NOMO-1 treated with dmso at 0.1 percent for 144 hours (cell line): ENCODE measurements around the gene SPRING1.
"Not testable (repeated sequence)": the region's sequence is repeated elsewhere in the genome, so short reads cannot be mapped to it uniquely, and the experiment has no call there.

Source experiments
- DNase-seq: peaks from one replicate; lab custom pipeline; 2025; ENCODE audit not compliant: unreplicated experiment; lab: John Stamatoyannopoulos, UW

The SPRING1 gene

DNA sequence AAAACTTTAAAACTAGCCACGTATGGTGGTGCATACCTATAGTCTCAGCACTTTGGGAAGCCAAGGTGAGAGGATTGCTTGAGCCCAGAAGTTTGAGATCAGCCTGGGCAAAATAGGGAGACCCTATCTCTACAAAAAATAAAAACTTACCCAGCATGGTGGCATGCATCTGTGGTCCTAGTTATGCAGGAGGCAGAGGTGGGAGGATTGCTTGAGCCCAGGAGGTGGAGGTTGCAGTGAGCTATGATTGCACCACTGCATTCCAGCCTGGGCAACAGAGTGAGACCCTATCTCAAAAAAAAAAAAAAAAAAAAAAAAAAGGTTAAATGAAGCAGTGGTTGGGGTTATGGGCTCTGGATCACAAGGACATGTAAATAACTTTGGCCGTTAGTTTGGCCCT lies 4.9 kb upstream of the SPRING1 start:
- DNase-seq = not testable (repeated sequence)

DNA sequence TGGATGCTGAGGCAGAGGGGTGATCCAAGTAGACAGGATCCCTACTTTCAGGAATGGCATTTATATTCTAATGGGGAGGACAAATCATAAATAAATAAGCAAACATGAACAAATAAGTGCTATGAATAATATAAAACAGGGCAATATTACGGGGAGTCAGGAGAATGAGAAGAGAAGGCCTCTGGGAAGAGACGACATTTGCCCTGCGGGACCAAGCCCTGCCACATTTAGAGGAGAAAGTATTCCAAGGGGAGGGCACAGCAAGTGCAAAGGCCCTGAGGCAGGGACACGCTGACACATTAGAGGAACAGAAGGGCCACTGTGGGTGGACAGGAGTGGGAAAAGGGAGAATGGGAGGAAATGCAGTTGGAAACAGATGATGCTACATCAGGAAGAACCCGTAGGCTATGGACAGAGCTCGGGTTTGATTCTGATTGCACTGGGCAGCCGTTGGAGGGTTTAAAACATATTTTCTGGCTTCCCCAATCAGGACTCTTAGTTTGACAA lies 1.6 kb upstream of the SPRING1 start:
- DNase-seq = no peak

DNA sequence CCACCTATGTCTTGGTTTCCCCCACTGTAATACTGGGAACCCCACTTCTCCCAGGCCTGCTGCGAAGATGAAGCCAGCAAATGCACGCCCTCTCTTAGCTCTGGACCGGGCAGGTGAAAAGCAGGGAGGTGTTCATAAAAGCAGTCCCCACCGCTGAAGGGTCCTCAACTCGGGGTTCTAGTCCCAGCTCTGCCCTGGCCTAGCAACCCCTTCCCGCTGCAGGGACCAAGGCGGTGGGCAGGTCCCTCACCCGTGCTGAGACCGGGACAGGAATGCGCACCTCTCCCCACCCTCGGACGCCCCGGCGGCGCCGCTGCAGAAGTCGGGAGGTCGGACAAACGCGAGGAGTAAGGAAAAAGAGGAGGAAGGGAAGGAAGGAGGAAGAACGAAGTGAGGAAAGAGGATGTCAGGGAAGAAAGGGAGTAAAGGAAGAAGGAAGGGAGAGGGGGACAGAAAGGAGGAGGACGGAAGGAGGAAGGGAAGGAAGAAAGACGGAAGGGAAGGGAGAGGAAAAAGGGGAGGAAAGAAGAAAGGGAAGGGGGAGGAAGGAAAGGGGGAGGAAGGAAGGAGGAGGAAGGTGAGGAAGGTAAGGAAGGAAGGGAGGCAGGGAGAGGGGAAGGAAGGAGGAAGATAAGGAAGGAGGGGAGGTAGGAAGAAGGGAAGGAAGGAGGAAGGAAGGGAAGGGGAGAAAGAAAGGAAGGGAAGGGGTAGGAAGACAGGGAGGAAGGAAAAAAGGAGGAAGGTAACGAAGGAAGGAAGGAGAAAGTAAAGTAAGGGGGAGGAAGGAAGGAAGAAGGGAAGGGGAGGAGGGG lies 701 bp downstream of the SPRING1 start:
- no peak for DNase-seq

DNA sequence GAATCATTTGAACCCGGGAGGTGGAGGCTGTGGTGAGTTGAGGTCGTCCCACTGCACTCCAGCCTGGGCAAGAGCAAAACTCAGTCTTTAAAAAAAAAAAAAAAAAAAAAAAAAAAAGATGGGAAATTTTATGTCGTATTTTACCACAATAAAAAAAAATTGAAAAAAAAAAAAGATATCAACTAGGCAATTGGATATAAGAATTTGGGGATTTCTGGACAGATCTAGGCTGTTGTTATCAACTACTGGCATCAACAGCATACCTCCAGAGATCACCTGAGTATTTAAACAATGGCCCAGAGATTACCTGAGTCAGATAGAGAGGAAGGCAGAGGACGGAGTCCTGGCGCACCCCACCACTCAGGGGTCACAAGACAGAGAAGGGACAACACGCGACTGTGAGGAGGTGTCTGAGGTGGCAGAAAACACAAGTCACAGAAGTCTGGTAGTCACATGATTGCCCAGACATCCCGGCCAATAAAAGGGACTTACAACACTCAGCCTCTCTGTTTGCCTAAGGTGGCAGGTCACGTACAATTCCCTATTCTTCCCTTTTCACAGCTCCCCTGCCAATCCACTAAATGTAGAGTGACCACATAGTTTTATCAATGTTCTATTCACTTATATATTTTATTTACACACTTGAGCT lies 1.8 kb downstream of the SPRING1 start:
- no peak for DNase-seq

DNA sequence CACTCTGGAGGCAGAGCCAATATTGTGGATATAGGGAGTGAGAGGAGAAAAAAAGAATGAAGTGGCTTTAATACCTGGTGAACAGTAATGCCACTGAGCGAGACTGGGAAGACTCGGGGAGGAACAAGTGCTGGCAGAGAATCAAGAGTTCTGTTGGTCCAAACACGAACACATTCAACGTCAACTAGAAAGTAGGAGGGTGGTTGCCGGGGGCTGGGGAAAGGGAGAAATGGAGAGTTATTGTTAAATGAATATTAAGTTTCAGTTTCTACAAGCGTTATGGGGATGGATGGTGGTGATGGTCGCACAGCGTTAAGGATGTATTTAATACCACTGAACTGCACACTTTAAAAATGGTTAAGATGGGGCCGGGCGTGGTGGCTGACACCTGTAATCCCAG lies 2.8 kb downstream of the SPRING1 start:
- DNase-seq = no peak

DNA sequence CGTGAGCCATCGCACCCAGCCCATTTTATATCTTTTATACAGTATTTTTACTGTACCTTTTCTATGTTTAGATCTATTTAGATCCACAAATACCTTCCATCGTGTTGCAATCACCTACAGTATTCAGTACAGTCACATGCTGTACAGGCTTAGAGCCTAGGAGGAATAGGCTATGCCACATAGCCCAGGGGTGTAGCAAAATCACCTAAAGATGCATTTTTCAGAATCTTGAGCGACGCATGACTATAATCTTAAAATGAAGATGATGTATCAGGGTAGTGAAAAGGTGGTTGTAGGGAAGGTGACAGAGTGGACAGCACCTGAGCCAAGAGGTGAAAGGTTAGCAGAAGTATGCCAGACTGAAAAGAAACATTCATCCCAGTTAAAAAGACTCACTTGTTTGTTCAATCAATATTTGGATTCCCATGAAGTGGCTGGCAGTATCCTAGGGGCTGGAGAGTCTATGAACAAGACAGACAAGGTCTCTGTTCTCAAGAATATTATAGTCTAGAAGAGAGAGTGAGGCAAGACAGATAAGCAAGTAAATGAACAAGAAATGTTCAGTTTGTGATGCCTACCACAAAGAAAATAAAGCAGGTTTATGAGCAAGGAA lies 3.6 kb downstream of the SPRING1 start:
- DNase-seq = no peak

DNA sequence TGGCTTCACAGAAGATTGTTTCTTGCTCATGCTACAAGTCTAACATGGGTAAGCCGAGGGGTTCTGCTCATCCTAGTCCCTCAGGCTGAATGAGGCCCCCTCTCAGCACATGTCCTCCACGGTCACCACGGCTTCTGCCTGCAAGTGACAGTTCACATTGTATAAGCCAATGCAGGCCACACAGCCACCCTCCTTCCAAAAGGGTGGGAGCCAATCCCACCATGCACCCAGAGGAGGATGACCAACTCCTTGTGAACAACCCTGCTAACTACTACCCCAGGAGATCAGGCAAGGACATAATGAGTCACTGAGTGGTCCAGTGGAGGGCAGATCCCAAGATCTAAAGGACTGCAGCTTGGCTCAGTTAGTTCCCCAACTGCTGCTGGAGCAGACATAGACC lies 6.1 kb downstream of the SPRING1 start:
- no peak for DNase-seq

DNA sequence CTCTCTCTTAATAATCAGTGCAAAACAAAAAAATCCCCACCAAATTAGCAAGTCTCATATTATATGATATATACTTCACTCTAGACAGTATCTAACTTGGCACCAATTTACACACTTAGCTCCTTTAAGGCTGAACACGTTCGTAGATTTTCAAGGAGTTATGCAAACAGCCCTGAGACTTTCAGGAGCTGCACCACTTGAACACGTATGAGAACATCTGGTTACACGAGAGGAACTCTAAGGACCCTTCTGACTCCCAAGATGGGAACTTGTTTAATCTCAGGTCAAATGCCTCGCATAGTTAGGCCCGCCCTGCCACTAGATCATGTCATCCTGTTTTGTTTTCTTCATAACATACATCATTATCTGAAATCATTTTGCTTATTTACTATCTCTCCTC lies 10.0 kb downstream of the SPRING1 start:
- no peak for DNase-seq

DNA sequence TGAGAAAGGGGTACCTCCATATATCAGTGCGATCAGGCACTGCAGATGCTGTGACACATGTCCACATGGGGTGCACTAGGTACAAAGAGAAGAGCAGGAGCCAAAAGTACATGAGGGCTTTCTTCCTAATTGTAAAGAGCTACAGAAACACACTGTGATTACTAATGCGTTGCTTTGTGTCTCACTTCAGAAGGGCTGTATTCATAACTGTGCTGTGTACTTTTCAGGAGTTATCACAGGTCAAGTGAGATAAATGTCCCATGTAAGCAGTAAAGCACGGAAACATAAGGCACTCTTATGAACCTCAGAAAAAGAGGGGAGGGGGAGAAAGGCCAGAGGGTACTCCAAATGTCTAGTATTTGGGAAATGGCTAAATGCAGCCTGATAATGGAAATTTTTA lies 10.6 kb downstream of the SPRING1 start:
- DNase-seq = no peak

DNA sequence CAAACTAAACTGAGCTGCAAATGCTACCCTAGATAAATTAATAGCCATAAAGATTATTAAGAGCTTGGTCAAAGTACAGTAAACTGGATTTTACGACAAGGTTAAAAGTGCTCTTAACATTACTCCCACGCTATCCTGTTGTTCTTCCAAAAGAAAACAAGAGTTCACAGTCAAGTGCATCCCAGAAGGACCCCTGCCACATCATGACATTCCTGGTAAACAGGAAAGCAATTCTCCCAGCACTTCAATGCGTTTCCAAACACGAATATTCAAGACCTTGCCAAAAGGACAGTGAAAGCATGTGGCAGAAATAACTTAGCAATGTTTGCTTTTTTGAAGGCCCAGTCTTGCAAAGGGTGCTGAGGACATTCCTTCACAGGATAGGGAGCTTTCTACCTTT lies 11.2 kb downstream of the SPRING1 start:
- no peak for DNase-seq

DNA sequence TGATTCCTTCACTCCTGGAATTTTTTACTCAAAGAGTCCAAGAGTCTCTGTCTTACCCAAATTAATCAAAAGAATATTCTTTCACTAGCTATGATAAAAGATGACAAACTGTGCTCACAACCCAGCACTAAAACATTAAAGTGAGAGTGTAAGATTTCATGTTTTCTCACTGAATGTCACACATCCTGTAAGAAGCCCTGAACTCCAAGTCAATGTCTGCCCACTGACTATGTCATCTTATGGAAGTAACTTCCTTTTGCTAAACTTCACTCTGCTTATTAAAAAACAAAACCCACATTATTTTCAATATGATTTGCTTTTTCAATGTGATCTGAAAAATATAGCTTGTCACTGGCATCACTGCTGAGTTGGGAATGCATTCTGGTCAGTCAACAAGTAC lies 15.6 kb downstream of the SPRING1 start:
- DNase-seq = no peak

DNA sequence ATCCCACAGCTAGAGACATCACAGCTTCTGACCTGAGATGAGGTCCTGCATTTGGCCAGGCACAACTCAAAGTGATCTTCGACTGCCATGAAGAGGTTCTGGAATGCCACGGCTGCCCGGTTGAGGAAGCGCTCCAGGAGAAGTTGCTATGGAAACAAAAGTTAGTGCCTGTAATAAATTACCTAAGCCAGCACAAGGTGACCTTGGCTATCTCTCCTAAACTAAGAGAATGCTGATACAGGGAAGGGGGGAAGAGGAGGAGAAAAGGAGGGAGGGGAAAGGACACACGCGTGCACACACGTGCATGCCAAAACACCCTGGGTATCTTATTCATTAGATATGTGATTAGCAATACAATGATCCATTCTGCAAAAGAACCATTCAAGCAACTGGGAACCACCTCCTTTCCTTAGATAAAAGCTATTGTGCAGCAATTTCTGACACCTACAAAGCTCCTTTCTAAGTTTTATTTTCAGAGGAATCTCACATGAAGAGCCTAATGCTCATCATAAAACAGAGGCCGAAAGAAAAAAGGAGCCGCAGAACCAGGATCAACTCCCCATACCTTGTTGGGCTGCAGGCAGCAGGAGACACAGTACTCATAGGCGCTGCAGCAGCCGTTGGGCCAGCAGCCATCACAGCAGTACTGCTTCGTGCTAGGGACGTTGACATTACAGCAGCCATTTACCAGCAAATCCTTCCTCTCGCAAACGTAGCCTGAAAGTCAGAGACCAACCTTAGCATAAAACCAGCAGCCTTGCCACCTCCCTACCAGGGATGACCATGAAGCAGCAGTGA lies 17.9 kb downstream of the SPRING1 start:
- no peak for DNase-seq

DNA sequence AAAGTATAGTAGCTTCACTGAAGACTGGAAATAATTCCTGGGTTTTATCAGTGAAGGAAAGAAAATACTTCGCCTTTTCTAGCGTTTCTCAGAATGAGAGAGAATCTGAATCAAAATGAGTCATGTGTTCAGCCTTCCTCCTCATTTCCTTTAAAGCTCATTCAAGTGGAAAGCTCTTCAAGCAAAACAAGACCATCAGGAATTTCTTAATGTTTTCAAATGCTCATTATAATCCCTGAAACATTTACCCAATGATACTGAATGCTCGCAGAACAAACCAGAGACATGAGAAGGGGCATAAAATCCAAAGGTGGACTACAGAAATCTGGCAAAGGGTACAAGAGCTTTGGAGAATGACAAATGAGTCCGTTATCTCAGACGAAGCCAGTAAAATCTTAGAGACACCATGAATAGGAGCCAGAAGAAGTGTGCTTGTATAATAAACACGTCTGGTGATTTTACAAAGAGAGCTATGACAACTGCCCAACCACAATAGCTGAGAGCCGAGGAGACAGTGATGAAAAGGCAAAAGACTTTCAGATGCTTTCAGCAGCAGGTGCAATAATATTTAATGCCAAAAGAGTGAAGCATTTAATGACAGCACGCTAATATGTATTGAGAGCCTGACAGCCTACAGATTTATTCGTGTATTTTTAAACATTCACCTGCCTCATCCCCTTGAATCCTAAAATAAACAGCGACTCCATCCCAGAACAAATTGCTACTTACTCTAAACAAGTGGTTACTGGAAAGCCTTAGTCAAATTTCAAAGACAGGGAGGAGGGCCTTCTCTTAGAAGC lies 19.0 kb downstream of the SPRING1 start:
- DNase-seq = no peak

DNA sequence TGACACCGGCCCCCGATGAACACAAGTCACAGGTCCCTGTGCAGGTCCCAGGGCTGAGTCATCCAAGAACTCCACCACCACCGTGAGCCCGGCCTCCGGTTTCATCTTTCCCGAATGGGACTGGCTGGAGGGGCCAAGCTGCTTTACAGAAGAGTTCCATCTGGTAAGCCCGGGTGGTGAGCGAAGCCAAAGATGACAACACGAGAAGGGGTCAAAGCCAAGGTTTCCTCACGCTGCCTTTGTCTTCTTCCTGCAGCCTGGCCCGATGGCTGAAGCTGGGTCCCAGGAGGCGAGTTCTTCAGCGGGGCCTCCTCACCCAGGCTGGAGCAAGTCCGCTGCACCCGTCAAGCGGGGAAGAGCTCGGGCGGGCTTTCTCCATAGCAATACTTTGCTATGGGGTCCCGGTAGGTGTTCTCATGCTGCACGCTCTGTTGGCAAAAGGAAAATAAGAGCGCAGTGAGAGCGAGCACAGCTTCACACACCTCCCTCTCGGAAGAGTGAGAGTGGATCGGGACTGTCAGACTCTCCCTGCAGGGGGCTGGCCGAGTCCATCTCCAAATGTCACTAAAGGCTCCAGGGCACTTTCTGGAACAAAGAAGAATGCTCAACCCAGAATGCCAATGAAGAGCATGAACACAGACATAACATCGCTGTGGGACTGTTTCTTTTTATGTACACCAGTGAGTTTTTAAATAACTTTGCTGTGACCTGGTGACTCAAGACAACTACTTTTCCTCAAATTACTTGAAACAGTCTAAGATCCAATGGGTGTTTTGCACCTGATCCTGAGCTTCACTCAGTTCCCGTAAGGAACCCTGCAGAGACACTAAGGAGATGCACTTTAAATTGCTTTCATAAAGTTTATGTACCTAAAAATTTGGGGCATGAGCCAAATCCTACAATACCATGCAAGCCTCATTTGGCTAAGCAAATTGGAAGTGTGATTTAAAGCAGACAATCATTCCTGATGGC lies 20.1 kb downstream of the SPRING1 start:
- no peak for DNase-seq

DNA sequence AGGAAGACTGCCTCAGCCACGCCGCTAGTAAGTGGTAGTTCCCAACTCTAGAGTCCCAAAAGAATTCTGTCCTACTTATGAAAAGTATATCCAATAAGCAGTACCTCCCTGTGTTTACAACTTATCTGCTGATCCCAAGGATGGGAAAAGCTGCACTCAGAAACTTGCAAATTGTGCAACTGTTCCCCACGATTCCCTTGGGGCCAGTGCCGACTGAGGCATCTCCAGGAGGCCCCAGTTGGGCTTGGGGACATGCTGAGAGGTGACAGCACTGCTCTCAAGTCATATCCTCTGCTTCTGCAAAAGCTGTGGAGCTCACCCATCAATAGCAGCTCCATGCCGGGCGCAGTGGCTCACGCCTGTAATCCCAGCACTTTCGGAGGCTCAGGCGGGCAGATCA lies 23.7 kb downstream of the SPRING1 start:
- DNase-seq = no peak

DNA sequence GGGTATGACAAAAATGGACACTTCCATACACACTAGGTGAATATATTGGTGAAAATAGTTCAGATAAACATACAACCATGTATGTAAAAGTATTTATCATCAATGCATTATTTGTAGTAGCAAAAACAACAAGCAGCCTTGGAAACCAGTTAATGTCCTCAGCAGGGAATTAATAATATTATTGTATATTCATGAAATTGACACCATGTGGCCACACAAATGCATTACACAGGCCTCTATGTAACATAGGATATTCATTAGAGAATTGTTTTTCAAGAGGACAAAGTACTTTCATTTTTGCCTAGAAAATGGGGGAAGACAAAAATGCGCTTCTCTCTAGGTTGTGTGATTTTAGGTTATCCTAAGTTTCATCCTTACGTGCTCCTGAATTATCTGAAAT lies 24.3 kb downstream of the SPRING1 start:
- DNase-seq = no peak

DNA sequence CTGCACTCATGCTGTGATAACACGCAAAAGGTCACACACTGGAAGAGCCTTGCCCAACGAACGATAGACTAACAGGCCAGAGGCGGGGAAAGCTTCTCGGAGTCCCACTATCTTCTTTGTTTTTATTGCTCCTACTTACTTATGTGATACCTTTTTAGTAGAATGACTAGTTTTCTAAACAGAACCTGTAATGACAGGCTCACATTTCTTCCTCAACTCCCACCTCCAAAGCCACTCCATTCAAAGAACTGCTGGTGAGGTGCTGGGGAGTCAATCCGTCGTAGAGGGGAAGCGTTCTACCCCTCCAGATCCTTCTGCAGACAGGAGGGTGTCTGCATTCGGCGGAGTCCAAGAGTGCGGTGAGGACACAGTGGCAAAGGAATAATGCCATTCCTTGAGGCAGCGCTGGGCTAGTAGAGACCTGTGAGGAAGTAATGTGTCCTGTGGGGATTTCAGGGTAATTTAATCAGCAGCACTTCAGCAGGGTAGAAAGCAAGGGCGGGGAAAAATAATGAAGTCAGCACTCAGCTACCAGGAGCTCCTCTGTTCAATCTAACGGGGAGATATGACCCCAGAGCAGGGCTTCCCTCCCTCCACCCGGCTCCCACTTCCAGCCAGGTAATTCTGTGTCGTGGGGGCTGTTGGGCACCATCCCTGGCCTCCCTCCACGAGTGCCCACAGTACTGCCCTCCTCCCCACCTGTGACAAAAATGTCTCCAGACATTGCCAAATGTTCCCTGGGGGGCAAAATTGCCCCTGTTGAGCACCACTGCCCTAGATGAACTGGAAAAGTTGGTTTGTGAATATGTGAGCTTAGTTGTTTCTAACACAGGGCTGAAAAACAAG lies 25.2 kb downstream of the SPRING1 start:
- DNase-seq = no peak

DNA sequence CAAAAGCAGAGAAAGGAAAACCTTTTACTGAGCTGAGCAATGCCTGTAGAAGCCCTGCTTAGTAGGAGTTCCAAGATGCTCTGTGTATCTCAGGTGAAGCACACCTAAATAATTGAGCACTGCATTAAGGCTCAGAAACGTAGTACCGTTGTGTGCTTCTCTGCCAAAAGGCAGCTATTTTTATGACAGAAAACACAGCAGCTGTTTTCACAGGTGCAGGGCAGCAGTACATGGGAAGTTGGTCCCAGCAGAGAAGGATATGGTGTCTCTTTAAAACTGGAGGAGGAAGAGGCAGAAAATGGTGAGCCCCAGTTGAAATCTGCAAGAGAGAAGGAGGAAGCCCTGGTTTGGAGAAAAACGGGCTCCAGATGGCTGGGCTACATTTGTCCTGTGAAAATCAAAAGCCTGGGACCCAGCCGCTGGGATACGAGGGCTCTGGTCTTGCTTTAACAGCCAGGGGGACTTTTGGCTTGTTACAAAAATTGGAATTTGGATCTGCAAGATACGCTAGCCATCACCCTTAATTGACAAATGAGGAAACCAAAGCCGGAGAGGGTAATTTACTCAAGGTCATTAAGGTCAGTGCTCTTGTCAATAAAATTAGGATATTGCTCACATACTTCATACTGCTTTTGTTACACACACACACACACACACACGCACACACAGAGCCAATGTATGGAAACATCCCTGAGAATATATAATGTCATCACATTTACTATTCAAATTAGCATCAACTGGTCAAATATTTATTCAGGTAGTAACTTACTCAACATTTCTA lies 27.3 kb downstream of the SPRING1 start:
- DNase-seq = no peak
